Measurements from ENCODE around the gene RHCE.
"Not testable (repeated sequence)": the region's sequence is repeated elsewhere in the genome, so short reads cannot be mapped to it uniquely, and the experiment has no call there.

- TF ChIP-seq POLR2A, POLR2AphosphoS5, TAF1 (IDR thresholded peaks at IDR 0.05; ENCODE audit: low read depth, low read length): not testable (repeated sequence)
These were observed 14.8 kb downstream of the RHCE start for GRCh38 chr1:25405731-25406305.

All from GM12891 (cell line).